ENCODE results near the gene MAGOH. TPM values are rescaled to one million over a fixed set of nuclear protein-coding genes. Genes with fewer than 3 reads are reported as not detected.

The MAGOH gene
- 53.3 TPM for polyA plus RNA-seq (2013, experiment 1 of 2)
- polyA plus RNA-seq (2013, experiment 2 of 2): 54.6 TPM

DNA sequence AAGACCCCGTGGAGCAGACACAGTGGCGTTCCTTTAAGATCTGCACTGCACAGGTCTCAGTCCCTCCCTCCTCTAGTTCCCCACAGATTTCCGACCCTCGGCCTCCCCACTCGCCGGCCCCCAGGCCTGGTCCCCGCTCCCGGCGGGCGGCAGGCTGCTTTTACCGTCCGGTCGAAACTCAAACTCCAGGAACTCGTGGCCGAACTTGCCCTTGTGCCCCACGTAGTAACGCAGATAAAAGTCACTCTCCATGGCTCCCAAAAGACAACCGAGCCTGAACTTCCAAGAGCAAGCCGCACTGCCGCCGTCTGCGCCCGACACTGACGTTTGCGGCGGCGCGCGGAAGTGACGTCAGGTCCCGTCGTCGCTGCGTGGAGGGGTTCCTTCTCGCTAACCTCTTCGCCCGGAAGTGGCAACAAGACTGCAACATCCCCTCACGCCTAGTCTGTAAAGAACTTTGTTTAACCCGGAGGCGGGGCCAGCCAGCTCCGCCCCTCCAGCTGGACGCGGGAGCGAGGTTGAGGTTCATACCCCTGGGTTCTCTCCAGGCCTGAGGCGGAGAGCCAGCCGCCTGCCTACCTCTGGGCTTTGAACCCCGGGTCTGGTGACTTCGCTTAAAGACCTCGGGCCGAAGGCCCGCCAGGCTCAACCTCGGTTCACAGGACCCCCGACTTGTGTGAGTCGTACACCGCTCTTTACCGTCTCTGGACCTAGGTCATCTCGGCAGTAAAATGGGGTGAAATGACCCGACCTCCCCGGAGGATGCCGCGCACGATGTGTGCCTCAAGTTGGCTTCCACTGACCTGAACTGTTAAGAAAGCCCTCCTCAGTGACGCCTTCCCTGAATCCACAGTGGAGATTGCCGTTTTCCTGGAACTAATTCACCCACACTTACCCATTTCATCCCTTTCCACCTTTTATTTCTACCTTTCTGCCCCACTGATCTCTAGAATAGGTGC is at the start of gene MAGOH:
TSS of gene MAGOH (minus strand) at position 322 of the 959 bp plus-strand sequence. CDS start at position 252, 70 bp downstream.
- H3K18ac ChIP-seq (ENCODE audit: low read depth in 1 of 2, low read length in 2 of 2): peak within 1 kb of the TSS; percentile 77 to 86
- H3K4me1 ChIP-seq (ENCODE audit: control insufficient read depth, insufficient read depth, low read depth, low read length): peaks cover 11% of the 10 kb centered on the region
- peak within 1 kb of the TSS; percentile 92 for H3K4me2 ChIP-seq (ENCODE audit: low read length, poor library complexity, severe bottlenecking)
- peak within 1 kb of the TSS; percentile 96 for H4K8ac ChIP-seq (ENCODE audit: low read length)
- H3K27me3 ChIP-seq (ENCODE audit: control insufficient read depth in 1 of 2, insufficient read depth in 1 of 2, low read length in 2 of 2): no peaks in the 10 kb centered on the region
- DNase-seq: peak; percentile 97
- peak within 1 kb of the TSS; percentile 84 for H2AFZ ChIP-seq (ENCODE audit: low read depth, low read length)
- H3K9me3 ChIP-seq (ENCODE audit: control insufficient read depth, low read length): no peaks in the 10 kb centered on the region
- peak within 1 kb of the TSS; percentile 78 for H2BK120ac ChIP-seq (ENCODE audit: low read depth, low read length)
- peak within 1 kb of the TSS; percentile 68 to 75 for H3K4ac ChIP-seq (ENCODE audit: low read depth in 1 of 2, low read length in 2 of 2)
- H3K36me3 ChIP-seq (ENCODE audit: control insufficient read depth in 1 of 2, insufficient read depth in 2 of 2, low read depth in 1 of 2, low read length in 2 of 2): peaks cover 8 to 27% of the 10 kb centered on the region in 2 experiments
- peak within 1 kb of the TSS in 1 of 2 experiments; percentile 5 for H3K23ac ChIP-seq (ENCODE audit: low read length in 2 of 2)
- H3K14ac ChIP-seq (ENCODE audit: low read length in 2 of 2): peak within 1 kb of the TSS in 1 of 2 experiments; percentile 46
- WGBS: 11% methylated on average over 64 of the region's 64 CpGs
- peak within 1 kb of the TSS; percentile 39 for H2BK5ac ChIP-seq (ENCODE audit: low read depth, low read length, poor library complexity, severe bottlenecking)
- H2AK5ac ChIP-seq (ENCODE audit: low read length, severe bottlenecking): peak within 1 kb of the TSS; percentile 47
- peak within 1 kb of the TSS; percentile 97 to 100 for H3K4me3 ChIP-seq (ENCODE audit: insufficient read depth in 1 of 2, low read depth in 1 of 2, low read length in 2 of 2)
- H3K79me1 ChIP-seq (replicated peaks; ENCODE audit: low read length, poor library complexity, severe bottlenecking): peaks cover 17% of the 10 kb centered on the region
- peak within 1 kb of the TSS; percentile 52 for H4K91ac ChIP-seq (ENCODE audit: low read length)
- peak within 1 kb of the TSS; percentile 52 for H3K27ac ChIP-seq (ENCODE audit: low read length, poor library complexity, severe bottlenecking)
- H2BK12ac ChIP-seq (ENCODE audit: low read length in 2 of 2): no peak within 1 kb of the TSS
- H3K9ac ChIP-seq (ENCODE audit: low read length): peak within 1 kb of the TSS; percentile 99
- peak within 1 kb of the TSS; percentile 33 for H2BK15ac ChIP-seq (ENCODE audit: low read depth, poor library complexity, severe bottlenecking)

DNA sequence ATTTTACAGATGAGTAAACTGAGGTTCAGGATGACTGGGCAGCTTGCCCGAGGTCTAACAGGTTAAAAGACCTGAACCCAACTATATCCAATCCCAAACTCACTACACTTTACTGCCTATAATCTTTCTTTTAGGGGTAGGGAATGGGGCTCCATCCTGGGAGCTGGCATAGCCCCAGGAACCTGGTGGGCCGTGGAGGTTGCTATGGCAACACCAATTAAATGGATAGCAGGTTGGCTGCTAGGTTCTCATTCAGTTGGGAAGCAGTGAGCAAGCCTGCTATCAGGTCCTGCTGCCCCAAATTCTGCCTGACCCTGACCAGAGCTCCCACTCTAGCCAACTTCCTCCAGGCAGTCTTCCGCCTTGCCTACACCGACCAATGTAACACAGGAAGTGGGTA is 48.6 kb upstream of the MAGOH start:
- Histone ChIP-seq H3K9me3 (ENCODE audit: control insufficient read depth, low read length) (no peaks in the 10 kb centered on the region), H3K4ac (ENCODE audit: low read depth in 1 of 2, low read length in 2 of 2) (no peak overlapping the region), H4K91ac (ENCODE audit: low read length) (no peak overlapping the region), H2BK120ac (ENCODE audit: low read depth, low read length) (no peak overlapping the region), H3K27me3 (ENCODE audit: control insufficient read depth in 1 of 2, insufficient read depth in 1 of 2, low read length in 2 of 2) (no peaks in the 10 kb centered on the region), H3K23ac (ENCODE audit: low read length in 2 of 2) (no peak overlapping the region), H4K8ac (ENCODE audit: low read length) (no peak overlapping the region), H2BK5ac (ENCODE audit: low read depth, low read length, poor library complexity, severe bottlenecking) (no peak overlapping the region), H2AK5ac (ENCODE audit: low read length, severe bottlenecking) (no peak overlapping the region), H3K18ac (ENCODE audit: low read depth in 1 of 2, low read length in 2 of 2) (no peak overlapping the region), H2BK12ac (ENCODE audit: low read length in 2 of 2) (no peak overlapping the region), H3K27ac (ENCODE audit: low read length, poor library complexity, severe bottlenecking) (no peak overlapping the region), H2BK15ac (ENCODE audit: low read depth, poor library complexity, severe bottlenecking) (no peak overlapping the region), H3K4me1 (ENCODE audit: control insufficient read depth, insufficient read depth, low read depth, low read length) (peaks cover 3% of the 10 kb centered on the region), H2AFZ (ENCODE audit: low read depth, low read length) (no peak overlapping the region), H3K79me1 (replicated peaks; ENCODE audit: low read length, poor library complexity, severe bottlenecking) (peaks cover 2% of the 10 kb centered on the region), H3K4me3 (ENCODE audit: insufficient read depth in 1 of 2, low read depth in 1 of 2, low read length in 2 of 2) (no peak overlapping the region), H3K36me3 (ENCODE audit: control insufficient read depth in 1 of 2, insufficient read depth in 2 of 2, low read depth in 1 of 2, low read length in 2 of 2) (peaks cover 10 to 19% of the 10 kb centered on the region in 2 experiments), H3K14ac (ENCODE audit: low read length in 2 of 2) (no peak overlapping the region), H3K4me2 (ENCODE audit: low read length, poor library complexity, severe bottlenecking) (no peak overlapping the region), H3K9ac (ENCODE audit: low read length) (no peak overlapping the region)
- WGBS: 92% methylated on average over 3 of the region's 4 CpGs
- no peak for DNase-seq

DNA sequence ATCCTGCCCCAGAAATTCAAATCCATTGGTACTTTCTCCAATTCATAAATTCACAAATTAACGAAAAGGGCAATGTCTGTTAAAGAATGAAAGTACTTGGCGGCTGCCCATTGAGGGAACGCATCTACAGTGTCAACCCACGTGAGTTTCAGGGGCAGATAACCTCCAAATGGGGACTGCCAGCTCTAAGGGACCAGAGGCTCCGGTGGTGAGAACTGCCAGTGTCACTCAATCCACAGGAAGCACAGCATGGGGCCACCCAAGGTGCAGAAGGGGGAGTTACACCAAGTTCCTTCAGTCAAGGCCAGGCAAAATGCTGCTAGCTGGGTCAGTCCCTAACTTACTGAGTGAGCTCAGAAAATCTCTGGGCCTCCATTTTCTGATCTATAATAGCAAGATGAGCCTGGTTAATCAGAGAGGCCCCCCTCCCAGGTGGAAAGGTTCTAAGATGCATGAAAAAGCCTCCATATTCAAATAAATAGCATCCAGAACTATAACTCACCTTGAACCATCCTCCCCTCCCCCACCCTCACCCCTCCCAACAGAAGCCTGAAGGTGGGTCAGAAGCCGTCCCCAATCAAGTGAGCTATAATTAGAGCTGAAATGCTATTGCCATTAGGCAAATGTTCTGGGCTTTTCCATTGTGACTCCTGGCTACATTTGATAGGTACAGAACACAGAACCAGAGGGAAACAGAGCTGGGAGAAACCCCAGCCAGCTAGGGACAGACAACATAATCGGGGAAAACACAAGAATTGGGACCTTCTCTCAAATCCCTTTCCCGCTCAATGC is 47.8 kb upstream of the MAGOH start:
- H3K36me3 ChIP-seq (ENCODE audit: control insufficient read depth in 1 of 2, insufficient read depth in 2 of 2, low read depth in 1 of 2, low read length in 2 of 2): peaks cover 10 to 19% of the 10 kb centered on the region in 2 experiments
- DNase-seq: no peak
- no peak overlapping the region for H2AK5ac ChIP-seq (ENCODE audit: low read length, severe bottlenecking)
- H2BK5ac ChIP-seq (ENCODE audit: low read depth, low read length, poor library complexity, severe bottlenecking): no peak overlapping the region
- peaks cover 3% of the 10 kb centered on the region for H3K4me1 ChIP-seq (ENCODE audit: control insufficient read depth, insufficient read depth, low read depth, low read length)
- 84% methylated on average over 8 of the region's 8 CpGs for WGBS
- H3K4me3 ChIP-seq (ENCODE audit: insufficient read depth in 1 of 2, low read depth in 1 of 2, low read length in 2 of 2): no peak overlapping the region
- H2BK12ac ChIP-seq (ENCODE audit: low read length in 2 of 2): no peak overlapping the region
- H3K18ac ChIP-seq (ENCODE audit: low read depth in 1 of 2, low read length in 2 of 2): no peak overlapping the region
- H3K9ac ChIP-seq (ENCODE audit: low read length): no peak overlapping the region
- no peak overlapping the region for H2BK120ac ChIP-seq (ENCODE audit: low read depth, low read length)
- H3K4ac ChIP-seq (ENCODE audit: low read depth in 1 of 2, low read length in 2 of 2): no peak overlapping the region
- no peaks in the 10 kb centered on the region for H3K79me1 ChIP-seq (replicated peaks; ENCODE audit: low read length, poor library complexity, severe bottlenecking)
- no peak overlapping the region for H3K4me2 ChIP-seq (ENCODE audit: low read length, poor library complexity, severe bottlenecking)
- no peaks in the 10 kb centered on the region for H3K9me3 ChIP-seq (ENCODE audit: control insufficient read depth, low read length)
- no peak overlapping the region for H3K14ac ChIP-seq (ENCODE audit: low read length in 2 of 2)
- H3K27me3 ChIP-seq (ENCODE audit: control insufficient read depth in 1 of 2, insufficient read depth in 1 of 2, low read length in 2 of 2): no peaks in the 10 kb centered on the region
- H4K8ac ChIP-seq (ENCODE audit: low read length): no peak overlapping the region
- no peak overlapping the region for H2BK15ac ChIP-seq (ENCODE audit: low read depth, poor library complexity, severe bottlenecking)
- no peak overlapping the region for H2AFZ ChIP-seq (ENCODE audit: low read depth, low read length)
- H3K23ac ChIP-seq (ENCODE audit: low read length in 2 of 2): peak overlapping the region in 1 of 2 experiments; percentile 36
- no peak overlapping the region for H4K91ac ChIP-seq (ENCODE audit: low read length)
- H3K27ac ChIP-seq (ENCODE audit: low read length, poor library complexity, severe bottlenecking): no peak overlapping the region

DNA sequence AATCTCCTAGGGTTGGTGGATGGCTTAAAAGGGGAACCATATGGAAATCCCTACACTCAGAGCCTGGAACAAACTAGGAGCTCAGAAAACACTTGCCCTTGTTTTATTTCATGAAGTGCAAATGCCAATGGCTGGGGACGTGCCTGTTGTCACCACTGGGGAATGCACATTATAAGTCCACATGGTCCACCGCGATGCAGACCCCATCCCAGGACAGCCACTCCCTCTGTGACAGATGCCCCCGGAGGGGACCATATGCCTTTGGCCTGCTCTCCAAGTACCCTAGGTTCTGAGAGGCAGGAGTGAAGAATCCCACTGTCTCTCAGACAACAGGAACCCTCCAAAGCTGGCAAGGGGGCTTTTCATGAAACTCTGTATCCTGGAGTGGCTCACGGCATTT is 47.2 kb upstream of the MAGOH start:
- Histone ChIP-seq H3K4ac (ENCODE audit: low read depth in 1 of 2, low read length in 2 of 2) (no peak overlapping the region), H2BK5ac (ENCODE audit: low read depth, low read length, poor library complexity, severe bottlenecking) (no peak overlapping the region), H3K9me3 (ENCODE audit: control insufficient read depth, low read length) (no peaks in the 10 kb centered on the region), H2AFZ (ENCODE audit: low read depth, low read length) (no peak overlapping the region), H2BK12ac (ENCODE audit: low read length in 2 of 2) (no peak overlapping the region), H3K79me1 (replicated peaks; ENCODE audit: low read length, poor library complexity, severe bottlenecking) (no peaks in the 10 kb centered on the region), H3K4me3 (ENCODE audit: insufficient read depth in 1 of 2, low read depth in 1 of 2, low read length in 2 of 2) (no peak overlapping the region), H3K27me3 (ENCODE audit: control insufficient read depth in 1 of 2, insufficient read depth in 1 of 2, low read length in 2 of 2) (no peaks in the 10 kb centered on the region), H3K4me1 (ENCODE audit: control insufficient read depth, insufficient read depth, low read depth, low read length) (peaks cover 3% of the 10 kb centered on the region), H2BK15ac (ENCODE audit: low read depth, poor library complexity, severe bottlenecking) (no peak overlapping the region), H2BK120ac (ENCODE audit: low read depth, low read length) (no peak overlapping the region), H3K14ac (ENCODE audit: low read length in 2 of 2) (no peak overlapping the region), H3K36me3 (ENCODE audit: control insufficient read depth in 1 of 2, insufficient read depth in 2 of 2, low read depth in 1 of 2, low read length in 2 of 2) (peaks cover 10 to 19% of the 10 kb centered on the region in 2 experiments), H2AK5ac (ENCODE audit: low read length, severe bottlenecking) (no peak overlapping the region), H4K91ac (ENCODE audit: low read length) (no peak overlapping the region), H3K27ac (ENCODE audit: low read length, poor library complexity, severe bottlenecking) (no peak overlapping the region), H3K18ac (ENCODE audit: low read depth in 1 of 2, low read length in 2 of 2) (no peak overlapping the region), H3K9ac (ENCODE audit: low read length) (no peak overlapping the region), H4K8ac (ENCODE audit: low read length) (no peak overlapping the region), H3K4me2 (ENCODE audit: low read length, poor library complexity, severe bottlenecking) (no peak overlapping the region), H3K23ac (ENCODE audit: low read length in 2 of 2) (no peak overlapping the region)
- WGBS: 79% methylated on average over 5 of the region's 5 CpGs
- no peak for DNase-seq

All from mesenchymal stem cell (in vitro differentiated cells and primary cell).